Endothelial cell (in vitro differentiated cells): ENCODE measurements around the gene CADM4. TPM values are rescaled to one million over a fixed set of nuclear protein-coding genes. Genes with fewer than 3 reads are reported as not detected.

Experiments
- DNase-seq: peaks from one replicate; pipeline ENCODE4 v3.0.0; 2021; ENCODE audit warnings: low spot score
- H3K27ac Mint-ChIP-seq: one replicate; pipeline ENCODE4 v1.8.0; 2021; ENCODE audit warnings: mixed read lengths, inconsistent platforms; ENCODE audit not compliant: unreplicated experiment
- H3K27me3 Mint-ChIP-seq: one replicate; pipeline ENCODE4 v1.8.0; 2021; ENCODE audit warnings: mild to moderate bottlenecking, moderate library complexity, mixed read lengths, inconsistent platforms; ENCODE audit not compliant: unreplicated experiment
- H3K36me3 Mint-ChIP-seq: one replicate; pipeline ENCODE4 v1.8.0; 2021; ENCODE audit warnings: mild to moderate bottlenecking, low read depth, mixed read lengths, inconsistent platforms; ENCODE audit not compliant: unreplicated experiment
- H3K4me1 Mint-ChIP-seq: one replicate; pipeline ENCODE4 v1.8.0; 2021; ENCODE audit warnings: mild to moderate bottlenecking, mixed read lengths, inconsistent platforms; ENCODE audit not compliant: unreplicated experiment
- H3K4me3 Mint-ChIP-seq: one replicate; pipeline ENCODE4 v1.8.0; 2021; ENCODE audit warnings: mild to moderate bottlenecking, mixed read lengths, inconsistent platforms; ENCODE audit not compliant: unreplicated experiment
- H3K9me3 Mint-ChIP-seq: one replicate; pipeline ENCODE4 v1.8.0; 2021; ENCODE audit warnings: mixed read lengths, inconsistent platforms; ENCODE audit not compliant: unreplicated experiment
- total RNA-seq: library from RNA; stranded (reverse); fragmentation: NEBNext Ultra II Directional; extraction: Animal tissue kit (Norgen Biotek cat#: 25700); gene quantifications from one replicate; pipeline ENCODE4 v1.2.1, GENCODE V29; 2021; ENCODE audit not compliant: unreplicated experiment
- TF ChIP-seq, protein P1 (sequence below): fragments of 200-600 bp; sonication (generic); IDR thresholded peaks from one replicate; pipeline ENCODE4 v1.5.0; 2021; ENCODE audit warnings: antibody characterized with exemption; ENCODE audit not compliant: unreplicated experiment

Gene CADM4
- total RNA-seq, 1 donor from 2014 or later = 21.1 TPM

DNA sequence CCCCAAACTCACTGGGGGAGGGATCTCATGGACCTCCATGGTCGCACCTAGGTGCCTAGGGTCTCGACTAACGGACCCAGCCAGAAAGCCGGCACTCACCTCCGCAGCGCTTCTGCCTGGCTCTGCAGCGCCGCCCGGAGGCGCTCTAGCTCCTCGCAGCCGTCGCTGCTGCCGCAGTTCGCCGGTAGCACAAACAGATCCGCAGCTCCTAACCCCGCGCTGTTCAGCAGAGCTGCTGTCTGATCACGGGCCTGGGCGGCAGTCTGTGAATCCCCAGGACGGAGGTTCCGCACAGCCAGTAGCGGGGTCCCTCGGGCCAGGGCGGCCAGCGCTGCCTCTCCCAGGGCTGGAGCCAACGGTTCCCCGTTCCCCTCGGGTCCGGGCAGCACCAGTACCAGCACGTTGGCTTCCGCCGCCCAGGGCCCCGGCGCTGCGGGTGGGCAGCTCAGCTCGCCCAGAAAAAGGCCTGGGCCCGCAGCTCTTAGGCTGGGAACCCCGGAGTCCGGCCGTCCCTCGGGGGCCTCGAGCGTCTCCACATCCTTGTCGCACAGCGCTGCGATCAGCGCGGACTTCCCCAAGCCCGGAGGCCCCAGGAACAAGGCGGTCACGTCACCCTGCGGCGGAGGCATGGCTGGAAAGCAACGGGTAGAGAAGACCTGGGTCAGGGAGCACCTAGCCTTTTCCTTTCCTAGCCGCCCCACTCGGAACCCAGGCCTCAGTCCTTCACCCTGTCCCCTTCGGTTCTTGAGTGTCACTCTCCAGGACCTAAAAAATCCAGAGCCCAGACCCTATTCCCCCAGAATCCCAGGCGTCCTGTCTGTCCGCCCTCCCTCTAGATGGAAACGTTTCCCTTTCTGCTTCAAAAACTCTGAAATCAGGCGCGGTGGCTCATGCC is 44.7 kb downstream of the CADM4 start:
- H3K4me3 Mint-ChIP-seq = peak overlapping the region; percentile 99
- TF ChIP-seq, protein P1, sequence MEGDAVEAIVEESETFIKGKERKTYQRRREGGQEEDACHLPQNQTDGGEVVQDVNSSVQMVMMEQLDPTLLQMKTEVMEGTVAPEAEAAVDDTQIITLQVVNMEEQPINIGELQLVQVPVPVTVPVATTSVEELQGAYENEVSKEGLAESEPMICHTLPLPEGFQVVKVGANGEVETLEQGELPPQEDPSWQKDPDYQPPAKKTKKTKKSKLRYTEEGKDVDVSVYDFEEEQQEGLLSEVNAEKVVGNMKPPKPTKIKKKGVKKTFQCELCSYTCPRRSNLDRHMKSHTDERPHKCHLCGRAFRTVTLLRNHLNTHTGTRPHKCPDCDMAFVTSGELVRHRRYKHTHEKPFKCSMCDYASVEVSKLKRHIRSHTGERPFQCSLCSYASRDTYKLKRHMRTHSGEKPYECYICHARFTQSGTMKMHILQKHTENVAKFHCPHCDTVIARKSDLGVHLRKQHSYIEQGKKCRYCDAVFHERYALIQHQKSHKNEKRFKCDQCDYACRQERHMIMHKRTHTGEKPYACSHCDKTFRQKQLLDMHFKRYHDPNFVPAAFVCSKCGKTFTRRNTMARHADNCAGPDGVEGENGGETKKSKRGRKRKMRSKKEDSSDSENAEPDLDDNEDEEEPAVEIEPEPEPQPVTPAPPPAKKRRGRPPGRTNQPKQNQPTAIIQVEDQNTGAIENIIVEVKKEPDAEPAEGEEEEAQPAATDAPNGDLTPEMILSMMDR = peak; percentile 69
- H3K9me3 Mint-ChIP-seq = no peaks in the 10 kb centered on the region
- peaks cover 15% of the 10 kb centered on the region for H3K27me3 Mint-ChIP-seq
- peak; percentile 70 for DNase-seq
- peaks cover 29% of the 10 kb centered on the region for H3K4me1 Mint-ChIP-seq
- H3K27ac Mint-ChIP-seq = peak overlapping the region; percentile 96
- peaks cover 22% of the 10 kb centered on the region for H3K36me3 Mint-ChIP-seq

DNA sequence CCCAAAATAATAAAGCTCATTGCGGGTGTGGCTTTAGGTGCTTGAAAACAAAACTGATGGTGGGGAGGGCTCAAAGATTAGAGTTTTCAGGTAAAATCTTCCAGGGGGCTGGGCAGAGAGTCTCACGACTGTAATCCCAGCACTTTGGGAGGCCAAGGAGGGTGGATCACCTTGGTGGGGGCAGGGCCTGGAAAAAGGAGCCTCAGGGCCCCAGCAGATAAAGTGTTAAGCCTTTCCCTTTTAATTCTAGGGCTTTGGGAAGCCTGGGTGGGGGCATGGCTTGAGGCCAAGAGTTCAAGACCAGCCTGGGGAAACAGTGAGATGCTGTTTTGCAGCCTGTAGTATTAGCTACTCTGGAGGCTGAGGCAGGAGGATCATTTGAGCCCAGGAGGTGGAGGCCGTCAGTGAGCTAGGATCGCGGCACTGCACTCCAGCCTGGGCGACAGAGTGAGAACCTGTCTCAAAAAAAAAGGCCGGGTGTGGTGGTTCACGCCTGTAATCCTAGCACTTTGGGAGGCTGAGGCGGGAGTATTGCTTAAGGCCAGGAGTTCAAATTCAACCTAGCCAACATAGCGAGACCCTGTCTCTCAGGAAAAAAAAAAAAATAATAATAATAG is 45.5 kb downstream of the CADM4 start:
- Mint-ChIP-seq H3K36me3 (peaks cover 24% of the 10 kb centered on the region), H3K9me3 (no peaks in the 10 kb centered on the region), H3K27me3 (peaks cover 18% of the 10 kb centered on the region), H3K4me1 (peaks cover 32% of the 10 kb centered on the region), H3K4me3 (peak overlapping the region; percentile 77), H3K27ac (peak overlapping the region; percentile 70)
- TF ChIP-seq, protein P1 = no peak
- no peak for DNase-seq

DNA sequence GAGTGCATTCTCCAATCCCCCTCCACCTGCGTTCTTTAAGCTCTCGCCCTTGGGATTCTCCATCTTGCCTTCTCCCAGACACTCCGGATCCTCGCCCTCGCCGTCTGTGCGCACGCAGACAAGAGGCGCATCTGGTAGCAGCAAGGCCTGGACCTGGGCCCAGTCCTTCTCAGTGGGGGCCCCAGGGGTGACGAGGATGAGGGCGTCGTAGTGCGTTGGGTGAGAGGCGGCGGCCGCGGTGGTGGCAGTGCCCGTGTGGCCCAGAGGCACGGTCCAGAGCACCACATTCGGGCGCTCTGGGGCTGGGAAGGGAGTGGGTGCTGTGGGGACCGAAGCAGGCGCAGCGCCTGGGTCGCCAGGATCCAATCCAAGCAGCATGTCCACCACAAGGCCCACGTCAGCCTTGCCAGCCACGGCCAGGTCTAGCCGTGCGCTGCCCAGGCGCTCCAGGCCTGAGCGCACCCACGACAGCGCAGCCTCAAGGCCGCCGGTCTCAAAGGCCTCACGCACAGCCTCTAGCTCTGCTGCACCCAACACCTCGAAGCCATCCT is 46.8 kb downstream of the CADM4 start:
- Mint-ChIP-seq H3K27ac (no peak overlapping the region), H3K36me3 (peaks cover 25% of the 10 kb centered on the region), H3K27me3 (peaks cover 18% of the 10 kb centered on the region), H3K9me3 (no peaks in the 10 kb centered on the region), H3K4me3 (no peak overlapping the region), H3K4me1 (peaks cover 29% of the 10 kb centered on the region)
- TF ChIP-seq, protein P1 = no peak
- no peak for DNase-seq

DNA sequence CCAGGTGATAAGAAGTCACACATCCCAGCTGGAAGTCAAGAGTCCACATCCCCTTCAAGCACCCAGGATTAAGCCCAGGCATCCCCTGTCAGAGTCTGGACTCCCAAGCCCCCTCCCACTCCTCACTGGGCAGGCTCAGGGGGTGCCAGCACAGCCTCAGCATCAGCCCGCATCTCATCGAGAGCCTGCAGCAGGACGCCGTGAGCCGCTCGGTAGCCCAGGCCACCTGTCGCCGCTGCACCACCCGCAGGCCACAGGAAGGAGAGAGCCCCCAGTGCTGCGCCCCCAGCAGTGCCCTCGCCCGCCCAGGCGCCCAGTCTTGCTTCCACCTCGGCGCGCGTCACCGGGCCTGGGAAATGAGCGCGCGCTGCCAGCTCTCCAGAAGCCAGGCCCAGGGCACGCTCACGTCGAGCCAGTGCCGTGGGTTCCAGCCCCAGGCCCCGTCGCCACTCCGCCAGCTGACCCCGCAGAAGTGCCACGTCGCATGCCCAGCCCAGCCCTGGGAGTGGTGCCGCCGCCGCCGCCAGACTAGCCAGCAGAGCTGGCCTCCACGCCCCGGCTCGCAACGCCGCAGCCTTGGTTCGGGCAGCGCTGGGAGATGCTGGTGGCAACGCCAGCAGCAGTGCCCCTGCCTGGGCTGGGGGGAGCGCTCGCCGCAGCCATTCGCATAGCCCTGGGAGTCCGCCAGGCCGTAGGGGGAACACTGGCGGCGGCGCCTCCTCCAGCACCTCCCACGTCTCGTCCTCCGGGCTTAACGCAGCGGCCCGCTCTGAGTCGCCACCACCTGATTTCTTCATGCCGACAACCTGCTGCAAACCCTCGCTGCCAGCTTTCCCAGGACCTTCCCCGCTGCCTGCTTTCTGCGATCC is 47.5 kb downstream of the CADM4 start:
- no peak for DNase-seq
- Mint-ChIP-seq H3K27ac (no peak overlapping the region), H3K4me3 (no peak overlapping the region), H3K36me3 (peaks cover 25% of the 10 kb centered on the region), H3K27me3 (peaks cover 18% of the 10 kb centered on the region), H3K4me1 (peaks cover 22% of the 10 kb centered on the region), H3K9me3 (no peaks in the 10 kb centered on the region)
- TF ChIP-seq, protein P1 = no peak
